B cell (primary cell): Measurements from ENCODE around the gene UCHL1.

Experiments used
- EZH2 ChIP-seq: IDR thresholded peaks from 2 replicates; pipeline ENCODE4 v1.6.1; 2012; ENCODE audit warnings: borderline replicate concordance, low read depth, mild to moderate bottlenecking, moderate library complexity, low read length; ENCODE audit not compliant: insufficient read depth, poor library complexity, severe bottlenecking
- TF ChIP-seq, protein P1 (sequence below): fragments of 200-600 bp; IDR thresholded peaks from one replicate; pipeline ENCODE4 v1.8.0; 2022; ENCODE audit warnings: antibody characterized with exemption, mild to moderate bottlenecking

GRCh38 chr4:41209901-41210300 lies 46.8 kb upstream of the UCHL1 start:
- TF ChIP-seq, protein P1, sequence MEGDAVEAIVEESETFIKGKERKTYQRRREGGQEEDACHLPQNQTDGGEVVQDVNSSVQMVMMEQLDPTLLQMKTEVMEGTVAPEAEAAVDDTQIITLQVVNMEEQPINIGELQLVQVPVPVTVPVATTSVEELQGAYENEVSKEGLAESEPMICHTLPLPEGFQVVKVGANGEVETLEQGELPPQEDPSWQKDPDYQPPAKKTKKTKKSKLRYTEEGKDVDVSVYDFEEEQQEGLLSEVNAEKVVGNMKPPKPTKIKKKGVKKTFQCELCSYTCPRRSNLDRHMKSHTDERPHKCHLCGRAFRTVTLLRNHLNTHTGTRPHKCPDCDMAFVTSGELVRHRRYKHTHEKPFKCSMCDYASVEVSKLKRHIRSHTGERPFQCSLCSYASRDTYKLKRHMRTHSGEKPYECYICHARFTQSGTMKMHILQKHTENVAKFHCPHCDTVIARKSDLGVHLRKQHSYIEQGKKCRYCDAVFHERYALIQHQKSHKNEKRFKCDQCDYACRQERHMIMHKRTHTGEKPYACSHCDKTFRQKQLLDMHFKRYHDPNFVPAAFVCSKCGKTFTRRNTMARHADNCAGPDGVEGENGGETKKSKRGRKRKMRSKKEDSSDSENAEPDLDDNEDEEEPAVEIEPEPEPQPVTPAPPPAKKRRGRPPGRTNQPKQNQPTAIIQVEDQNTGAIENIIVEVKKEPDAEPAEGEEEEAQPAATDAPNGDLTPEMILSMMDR, result no peak
- TF ChIP-seq EZH2, result no peak
